Parathyroid adenoma (tissue), 2 donors: Measurements from ENCODE around the gene COX8A.

Experiments
- H2AFZ ChIP-seq: fragments of 300-600 bp; sonication (generic); one replicate; pipeline ENCODE4 v1.7.0; 2017; ENCODE audit warnings: antibody characterized with exemption, mild to moderate bottlenecking
- H3K27ac ChIP-seq: fragments of 300-600 bp; sonication (generic); one replicate; pipeline ENCODE4 v1.7.0; 2017
- H3K27me3 ChIP-seq: fragments of 300-600 bp; sonication (generic); one replicate; pipeline ENCODE4 v1.7.0; 2017; ENCODE audit warnings: low read length; ENCODE audit not compliant: control insufficient read depth, insufficient read depth
- H3K36me3 ChIP-seq: fragments of 300-600 bp; sonication (generic); one replicate; pipeline ENCODE4 v1.7.0; 2017; ENCODE audit warnings: low read length; ENCODE audit not compliant: control insufficient read depth, insufficient read depth
- H3K4me1 ChIP-seq: fragments of 300-600 bp; sonication (generic); one replicate; pipeline ENCODE4 v1.7.0; 2017; ENCODE audit warnings: control low read depth
- H3K4me2 ChIP-seq: fragments of 300-600 bp; sonication (generic); one replicate; pipeline ENCODE4 v1.7.0; 2017; ENCODE audit warnings: low read length
- H3K4me3 ChIP-seq: fragments of 300-600 bp; sonication (generic); one replicate; pipeline ENCODE4 v1.7.0; 2017; ENCODE audit warnings: low read depth, low read length
- H3K79me2 ChIP-seq: fragments of 300-600 bp; sonication (generic); one replicate; pipeline ENCODE4 v1.7.0; 2017; ENCODE audit warnings: control low read depth
- H3K9ac ChIP-seq: fragments of 300-600 bp; sonication (generic); one replicate; pipeline ENCODE4 v1.7.0; 2017; ENCODE audit warnings: mild to moderate bottlenecking
- H3K9me3 ChIP-seq: fragments of 300-600 bp; sonication (generic); one replicate; pipeline ENCODE4 v1.7.0; 2017; ENCODE audit warnings: low read length; ENCODE audit not compliant: control insufficient read depth
- CTCF ChIP-seq: fragments of 300-600 bp; sonication (generic); IDR thresholded peaks from one replicate; pipeline ENCODE4 v1.7.0; 2017; ENCODE audit warnings: antibody characterized with exemption, mild to moderate bottlenecking
- donor health status: primary hyperparathyroidism.

The COX8A gene

GRCh38 chr11:63997104-63997700 lies 22.8 kb downstream of the COX8A start:
- no peaks in the 10 kb centered on the region for H3K9me3 ChIP-seq
- H3K36me3 ChIP-seq: no peaks in the 10 kb centered on the region
- H3K27ac ChIP-seq: no peak overlapping the region
- no peaks in the 10 kb centered on the region for H3K79me2 ChIP-seq
- no peak overlapping the region for H2AFZ ChIP-seq
- no peak overlapping the region for H3K4me2 ChIP-seq
- H3K27me3 ChIP-seq: no peaks in the 10 kb centered on the region
- no peak overlapping the region for H3K9ac ChIP-seq
- no peak for TF ChIP-seq CTCF
- no peak overlapping the region for H3K4me3 ChIP-seq
- no peaks in the 10 kb centered on the region for H3K4me1 ChIP-seq

DNA sequence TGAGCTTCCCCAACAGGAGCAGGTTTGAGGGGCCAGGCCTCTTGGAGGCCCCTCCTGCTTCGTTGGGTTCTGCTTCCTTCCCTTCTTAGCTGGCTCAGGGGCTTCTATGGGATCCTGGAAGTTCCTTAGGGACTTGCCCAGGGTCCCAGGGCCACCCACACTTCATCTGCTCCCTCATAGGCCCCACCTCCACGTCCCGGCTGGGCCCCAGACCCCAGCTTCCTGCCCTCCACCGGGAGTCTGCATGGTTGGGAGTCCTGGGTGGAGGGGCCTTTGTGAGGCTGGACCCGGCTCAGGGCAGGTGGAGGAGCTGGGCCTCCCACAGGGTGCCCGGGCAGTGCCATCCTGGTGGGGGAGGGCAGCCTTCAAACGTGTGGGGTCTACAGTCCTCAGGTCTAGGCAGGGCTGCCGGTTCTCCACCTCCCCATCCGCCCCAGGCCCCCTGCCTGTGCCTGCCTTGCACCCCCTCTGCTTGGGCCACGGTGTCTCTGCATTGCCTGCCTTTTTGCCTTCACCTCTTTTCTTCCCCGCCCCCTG lies 23.4 kb downstream of the COX8A start:
- Histone ChIP-seq H3K27ac (no peak overlapping the region), H3K36me3 (no peaks in the 10 kb centered on the region), H3K27me3 (no peaks in the 10 kb centered on the region), H3K79me2 (no peaks in the 10 kb centered on the region), H3K4me3 (no peak overlapping the region), H3K9ac (no peak overlapping the region), H3K4me1 (no peaks in the 10 kb centered on the region), H2AFZ (no peak overlapping the region), H3K9me3 (no peaks in the 10 kb centered on the region), H3K4me2 (no peak overlapping the region)
- TF ChIP-seq CTCF: no peak

- Histone ChIP-seq H3K4me3 (no peak overlapping the region), H3K79me2 (no peaks in the 10 kb centered on the region), H3K4me2 (no peak overlapping the region), H3K27ac (no peak overlapping the region), H2AFZ (no peak overlapping the region), H3K9ac (no peak overlapping the region), H3K27me3 (no peaks in the 10 kb centered on the region), H3K36me3 (no peaks in the 10 kb centered on the region), H3K9me3 (no peaks in the 10 kb centered on the region), H3K4me1 (no peaks in the 10 kb centered on the region)
- TF ChIP-seq CTCF: no peak
Observed at GRCh38 chr11:63998558-63999348, 24.3 kb downstream of the COX8A start.

DNA sequence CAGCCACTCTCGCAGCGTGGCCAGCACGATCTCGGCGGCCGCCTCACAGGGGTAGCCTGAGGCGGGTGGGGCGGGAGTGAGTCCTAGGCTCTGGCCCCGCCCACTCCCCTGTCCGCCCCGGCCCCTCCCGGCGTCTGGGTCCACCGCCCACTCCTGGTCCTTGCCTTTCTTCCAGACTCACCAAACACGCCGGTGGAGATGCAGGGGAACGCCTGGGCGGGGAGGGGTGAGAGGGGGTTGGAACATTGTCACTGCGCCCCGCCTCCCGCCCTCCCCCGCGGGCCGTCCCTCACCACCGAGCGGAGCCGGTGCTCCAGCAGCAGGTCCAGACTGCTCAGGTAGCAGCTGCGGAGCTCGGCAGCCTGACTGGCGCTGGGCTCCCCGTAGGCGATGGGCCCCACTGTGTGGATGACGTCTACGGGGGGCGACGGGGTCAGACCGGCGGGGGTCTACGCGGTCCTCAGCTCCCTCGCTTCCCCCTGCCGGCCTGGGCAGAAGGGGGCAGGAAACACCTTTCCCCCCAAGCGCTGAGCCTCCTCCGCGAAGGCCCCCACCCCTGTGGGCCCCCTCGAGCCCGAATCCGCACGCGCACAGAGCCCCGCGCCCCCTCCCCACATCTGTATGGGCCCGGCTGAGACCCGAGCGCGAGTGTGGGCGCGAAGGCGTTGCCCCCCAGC lies 25.1 kb downstream of the COX8A start:
- Histone ChIP-seq H3K36me3 (no peaks in the 10 kb centered on the region), H3K4me2 (no peak overlapping the region), H3K4me1 (no peaks in the 10 kb centered on the region), H3K4me3 (no peak overlapping the region), H3K27me3 (no peaks in the 10 kb centered on the region), H3K27ac (no peak overlapping the region), H3K9me3 (no peaks in the 10 kb centered on the region), H2AFZ (no peak overlapping the region), H3K79me2 (no peaks in the 10 kb centered on the region), H3K9ac (no peak overlapping the region)
- TF ChIP-seq CTCF: no peak
